Activated CD4-positive, CD25-positive, alpha-beta regulatory T cell (primary cell): Measurements from ENCODE around the gene CFAP73.
"Not testable (repeated sequence)": the region's sequence is repeated elsewhere in the genome, so short reads cannot be mapped to it uniquely, and the experiment has no call there.

ENCODE experiments used
- DNase-seq, 4 experiments: peaks; one replicate each; lab custom pipeline; 2025; lab: John Stamatoyannopoulos, UW

Gene CFAP73

GRCh38 chr12:113190761-113191160, 41.2 kb downstream of the CFAP73 start:
- no peak for DNase-seq

- no peak for DNase-seq
These were observed 41.7 kb downstream of the CFAP73 start for GRCh38 chr12:113191227-113191626.

- no peak for DNase-seq
These were observed 45.5 kb downstream of the CFAP73 start for GRCh38 chr12:113194971-113195391.

DNA sequence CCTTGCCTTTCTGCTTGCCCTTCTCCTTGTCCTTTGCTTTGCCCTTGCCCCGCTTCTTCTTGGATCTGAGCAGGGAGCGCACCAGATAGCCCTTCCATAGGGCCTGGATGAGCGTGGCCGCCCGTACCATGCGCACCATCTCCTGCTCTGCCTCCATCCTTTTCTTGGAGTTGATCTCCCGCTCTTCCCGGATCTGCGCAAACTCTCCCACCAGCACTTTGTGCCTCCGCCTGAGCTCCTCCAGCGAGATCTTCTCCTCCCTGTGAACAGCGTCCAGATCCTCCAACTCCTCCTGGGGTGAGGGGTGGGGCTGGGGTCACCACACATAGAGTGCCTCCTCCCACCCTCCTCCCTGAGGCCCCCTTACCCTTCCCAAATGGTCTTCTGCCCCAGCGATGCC, 46.1 kb downstream of the CFAP73 start:
- no peak for DNase-seq

DNA sequence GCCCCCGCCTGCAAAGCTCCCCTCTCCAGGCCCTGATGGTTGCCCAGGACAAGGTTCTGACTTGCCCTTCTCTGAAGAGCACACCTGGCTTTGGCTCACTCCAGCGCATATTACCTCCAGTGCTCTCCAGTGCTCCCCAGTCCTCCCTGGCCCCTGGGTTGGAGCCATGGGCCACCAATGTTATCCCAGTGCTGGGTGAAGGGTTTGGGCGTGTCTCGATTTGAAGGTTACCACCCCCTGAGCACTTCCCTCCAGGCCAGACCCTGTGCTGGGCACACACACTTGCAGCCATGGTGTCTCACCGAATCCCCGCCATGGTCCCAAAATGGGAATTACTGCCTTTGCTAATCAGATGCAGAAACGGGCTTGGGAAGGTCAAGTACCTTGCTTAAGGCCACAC, 47.1 kb downstream of the CFAP73 start:
- no peak for DNase-seq

- DNase-seq = peak in 2 of 4 experiments; percentile 9 to 17
These were observed 47.5 kb downstream of the CFAP73 start for GRCh38 chr12:113196990-113197389.

GRCh38 chr12:113197518-113198077, 48.1 kb downstream of the CFAP73 start:
- DNase-seq = no peak

DNA sequence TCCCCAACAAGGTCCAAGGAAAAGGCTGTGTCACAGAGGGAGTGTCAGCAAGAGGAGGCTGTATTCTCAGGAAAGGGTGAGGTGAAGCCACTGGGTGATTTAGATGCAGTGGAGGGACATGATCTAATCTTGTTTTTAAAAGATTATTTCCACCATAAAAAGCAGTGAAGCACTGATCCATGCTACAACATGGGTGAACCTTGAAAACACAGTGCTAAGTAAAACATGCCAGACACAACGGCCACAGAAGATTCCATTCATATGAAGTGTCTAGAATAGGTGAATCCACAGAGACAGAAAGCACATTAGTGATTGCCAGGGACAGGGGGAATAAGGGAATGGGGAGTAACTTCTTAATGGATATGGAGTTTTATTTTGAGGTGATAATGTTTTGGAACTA, 48.8 kb downstream of the CFAP73 start:
- DNase-seq = no peak

DNA sequence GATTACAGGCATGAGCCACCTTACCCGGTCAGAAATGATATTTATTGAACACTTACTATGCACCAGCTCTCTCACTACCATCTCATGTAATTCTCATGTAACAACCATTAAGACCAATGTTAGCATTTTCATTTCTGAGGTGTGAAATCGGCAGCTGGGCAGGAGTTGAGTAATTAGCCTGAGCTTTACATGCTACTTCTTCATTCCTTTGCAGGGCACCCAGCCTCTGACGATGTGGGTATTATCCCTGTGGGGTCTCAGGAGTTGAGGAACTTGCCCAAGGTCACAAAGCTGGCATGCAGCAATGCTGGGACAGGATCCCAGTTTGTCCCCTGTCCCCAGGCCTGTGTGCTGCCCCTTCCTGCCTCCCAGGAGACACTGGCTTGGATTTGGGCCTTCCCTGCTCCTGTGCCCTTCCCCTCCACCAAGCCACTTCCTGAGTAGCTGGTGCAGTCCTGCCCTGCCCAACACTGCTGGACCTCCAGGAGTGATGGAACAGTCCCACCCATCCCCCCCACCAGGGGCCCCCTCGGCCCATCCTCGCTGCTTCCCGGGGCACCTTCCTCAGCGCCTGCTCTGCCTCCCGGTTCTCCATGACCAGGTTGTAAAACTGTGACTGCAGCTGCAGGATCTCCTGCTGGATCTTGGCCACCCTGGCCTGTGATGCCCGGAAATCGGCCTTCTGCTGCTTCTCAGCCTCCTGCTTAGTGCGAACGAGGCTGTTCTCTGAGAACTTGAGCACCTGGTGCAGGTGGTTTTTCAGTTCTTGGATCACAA, 50.7 kb downstream of the CFAP73 start:
- DNase-seq = no peak

DNA sequence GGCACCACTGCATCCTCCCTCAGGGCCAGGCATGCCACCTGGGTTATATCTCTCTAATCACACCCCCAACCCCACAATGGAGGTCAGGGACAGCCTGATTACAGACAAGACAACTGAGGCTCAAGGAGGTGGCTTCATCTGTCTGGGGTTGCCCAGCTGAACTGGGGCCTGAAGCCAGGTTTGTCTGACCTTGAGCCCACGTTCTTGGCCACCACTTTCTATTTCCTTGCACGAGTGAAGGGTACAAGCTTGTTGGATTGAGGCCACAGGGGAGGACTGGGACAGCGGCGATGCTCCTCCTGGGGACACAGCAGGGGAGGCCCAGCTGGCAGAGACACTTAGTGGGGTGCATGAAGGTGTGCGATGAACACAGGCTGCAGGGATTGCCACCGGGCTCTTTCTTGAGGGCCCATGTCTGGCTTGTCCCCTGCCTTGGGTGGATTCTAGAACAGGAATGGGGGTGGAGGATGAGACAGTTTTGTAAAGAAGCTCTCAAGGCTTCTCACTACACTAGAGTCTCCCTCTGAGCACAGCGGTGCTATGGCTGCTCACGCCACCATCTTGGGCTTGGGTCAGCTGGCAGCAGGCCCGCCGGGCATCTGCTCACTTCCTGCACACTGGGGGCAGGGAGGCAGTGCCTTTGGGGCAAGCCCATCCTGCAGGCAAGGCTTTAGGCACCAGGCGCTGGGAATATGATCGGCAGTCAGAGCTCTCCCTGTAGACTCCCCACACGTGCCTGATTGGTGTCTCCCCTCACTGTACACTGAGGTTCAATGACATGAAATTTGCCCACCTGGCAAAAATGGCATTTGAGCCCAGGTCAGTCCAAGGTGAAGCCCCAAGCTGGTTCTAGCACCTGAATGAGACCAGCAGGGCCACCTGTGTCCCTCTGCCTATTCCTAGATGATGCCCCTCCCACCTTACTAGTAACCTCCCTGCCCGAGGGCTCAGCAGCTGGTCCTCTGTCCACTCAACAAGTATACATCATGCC, 52.0 kb downstream of the CFAP73 start:
- DNase-seq = no peak

- DNase-seq = no peak
These were observed 53.0 kb downstream of the CFAP73 start for GRCh38 chr12:113202300-113203075.

DNA sequence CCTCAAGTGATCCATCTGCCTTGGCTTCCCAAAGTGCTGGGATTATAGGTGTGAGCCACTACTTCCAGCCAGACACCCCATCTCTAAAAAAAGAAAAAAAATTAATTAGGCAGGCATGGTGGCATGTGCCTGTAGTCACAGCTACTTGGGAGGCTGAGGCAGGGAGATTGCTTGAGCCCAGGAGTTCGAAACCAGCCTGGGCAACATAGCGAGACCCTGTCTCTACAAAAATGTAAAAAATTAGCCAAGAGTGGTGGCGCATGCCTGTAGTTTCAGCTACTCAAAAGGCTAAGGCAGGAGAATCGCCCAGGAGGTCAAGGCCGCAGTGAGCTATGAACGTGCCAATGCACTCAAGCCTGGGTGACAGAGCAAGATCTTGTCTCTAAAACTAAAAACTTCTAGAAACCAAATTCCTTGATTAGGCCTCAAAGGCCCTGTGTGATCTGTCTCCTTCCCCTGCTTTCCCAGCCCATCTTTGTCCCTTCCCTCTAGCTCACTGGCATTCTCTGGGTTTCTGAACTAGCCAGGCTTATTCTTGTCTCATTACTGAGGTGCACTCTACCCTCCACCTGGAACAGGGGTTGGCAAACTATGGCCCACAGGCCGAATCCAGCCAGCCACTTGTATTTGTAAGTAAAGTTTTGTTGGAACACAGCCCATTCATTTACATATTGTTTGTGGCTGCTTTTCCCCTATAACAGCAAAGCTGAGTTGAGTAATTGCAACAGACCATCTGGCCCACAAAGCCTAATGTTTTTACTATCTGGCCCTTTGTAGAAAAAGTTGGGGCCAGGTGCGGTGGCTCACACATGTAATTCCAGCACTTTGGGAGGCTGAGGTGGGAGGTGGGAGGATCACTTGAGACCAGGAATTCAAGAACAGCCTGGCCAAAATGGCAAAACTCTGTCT, 54.6 kb downstream of the CFAP73 start:
- no peak for DNase-seq

DNA sequence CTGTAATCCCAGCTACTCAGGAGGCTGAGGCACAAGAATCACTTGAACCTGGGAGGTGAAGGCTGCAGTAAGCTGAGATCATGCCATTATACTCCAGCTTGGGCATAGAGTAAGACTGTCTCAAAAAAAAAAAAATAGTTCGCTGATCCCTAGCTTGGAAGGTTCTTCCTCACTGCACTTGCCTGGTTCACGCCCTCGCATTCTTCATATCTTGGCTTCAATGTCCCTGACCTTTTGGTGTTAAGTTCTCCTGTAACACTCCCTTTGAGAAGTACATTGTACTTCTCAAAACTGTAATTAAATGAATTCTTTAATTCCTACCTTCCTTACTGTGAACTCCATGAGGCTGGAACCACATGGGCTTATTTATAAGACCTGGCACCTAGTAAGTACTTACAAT, 55.3 kb downstream of the CFAP73 start:
- no peak for DNase-seq

GRCh38 chr12:113206802-113207201, 57.3 kb downstream of the CFAP73 start:
- not testable (repeated sequence) for DNase-seq

GRCh38 chr12:113207613-113208040, 58.1 kb downstream of the CFAP73 start:
- DNase-seq = no peak

DNA sequence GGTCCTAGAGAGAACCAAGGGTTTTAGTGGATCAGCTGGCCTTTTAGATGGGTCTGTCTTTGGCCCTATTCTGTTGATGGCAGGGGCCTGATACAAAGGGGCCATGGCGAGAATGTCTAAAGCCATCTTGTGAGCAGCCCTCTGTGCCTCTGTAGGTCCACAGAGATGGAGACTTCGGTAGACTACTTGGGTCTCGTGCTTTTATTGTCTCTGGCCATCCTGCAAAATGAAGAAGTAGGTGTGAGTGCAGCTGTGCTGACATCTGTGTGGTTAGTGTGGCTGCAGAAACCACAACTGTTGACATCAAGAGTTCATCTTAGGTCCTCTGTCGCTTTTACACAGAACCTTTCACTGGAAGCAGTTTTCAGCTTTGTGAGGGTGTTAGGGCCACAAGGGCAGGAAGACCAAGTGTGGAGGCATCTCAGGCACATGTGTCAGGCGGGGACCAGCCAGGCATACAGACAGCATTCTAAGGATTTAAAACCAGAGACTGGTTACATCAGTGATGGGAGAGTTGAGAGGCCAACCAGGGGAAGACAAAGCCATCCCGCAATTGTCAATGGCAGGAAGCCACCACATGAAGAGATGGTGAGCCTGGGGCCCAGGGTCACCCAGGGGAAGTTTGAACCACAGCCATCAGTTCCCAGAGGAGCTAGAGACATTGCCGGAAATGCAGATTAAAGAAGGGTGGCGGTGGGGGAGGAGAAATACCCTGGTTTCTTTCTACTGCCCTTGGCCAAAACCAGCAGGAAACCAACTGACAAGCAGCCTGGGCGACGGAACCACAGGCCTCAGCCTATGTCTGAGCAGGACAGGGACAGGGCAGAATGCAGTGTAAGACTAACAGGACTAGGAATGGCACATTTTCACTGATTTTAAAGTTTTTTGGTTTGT, 58.8 kb downstream of the CFAP73 start:
- peak in 2 of 4 experiments; percentile 15 to 23 for DNase-seq
